GM18873 (cell line): ENCODE results near the gene DEDD2.

Experiments
- ATAC-seq: cut with Tn5 transposase; IDR thresholded peaks from one replicate; pipeline ENCODE4 v1.9.1; 2021; ENCODE audit warnings: mild to moderate bottlenecking, moderate library complexity, moderate number of reproducible peaks; ENCODE audit not compliant: unreplicated experiment, low FRiP score

Gene DEDD2

GRCh38 chr19:42249149-42249750 is 31.8 kb upstream of the DEDD2 start:
- no peak for ATAC-seq

DNA sequence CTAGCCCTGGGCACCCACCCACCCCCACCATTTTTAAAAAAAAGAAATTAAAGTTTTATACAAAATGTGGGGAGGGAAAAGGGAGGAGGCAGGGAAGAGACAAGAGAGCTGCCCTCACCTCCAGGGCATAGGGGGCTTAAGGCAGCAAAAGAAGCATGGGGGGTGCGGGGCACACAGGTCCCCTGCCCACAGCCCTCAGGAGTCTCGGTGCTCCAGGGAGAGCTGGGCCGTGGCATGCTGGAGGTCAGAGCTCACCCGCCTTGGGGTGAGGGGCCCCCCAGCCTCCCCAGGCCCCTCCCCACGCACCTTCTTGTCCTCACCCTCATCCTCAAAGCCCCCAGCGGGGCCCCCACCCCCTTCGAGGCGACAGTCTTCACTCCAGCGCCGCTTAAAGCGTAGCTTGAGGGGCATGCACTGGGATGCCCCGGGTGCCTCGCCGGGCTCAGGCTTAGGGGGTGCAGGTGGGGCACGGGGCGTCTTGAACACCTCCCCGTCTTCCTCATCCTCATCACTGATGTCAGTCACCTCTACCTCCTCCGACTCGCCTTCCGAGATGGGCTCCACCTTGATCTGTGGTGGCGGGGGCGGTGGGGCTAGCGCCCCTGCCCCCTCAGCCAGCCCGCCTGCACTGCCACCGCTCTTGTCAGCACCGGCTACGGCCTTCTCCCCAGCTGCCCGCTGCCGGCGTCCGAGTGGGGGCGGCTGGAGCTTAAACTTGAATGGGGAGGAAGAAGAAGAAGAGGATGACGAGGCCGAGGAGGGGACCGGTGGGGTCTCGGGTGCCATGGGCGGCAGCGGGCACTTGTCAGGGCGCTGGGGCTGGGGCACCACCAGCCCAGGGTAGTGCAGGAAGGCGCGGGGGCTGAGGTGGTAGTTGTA is 31.0 kb upstream of the DEDD2 start:
- ATAC-seq: no peak

GRCh38 chr19:42247640-42248199 is 30.2 kb upstream of the DEDD2 start:
- no peak for ATAC-seq

DNA sequence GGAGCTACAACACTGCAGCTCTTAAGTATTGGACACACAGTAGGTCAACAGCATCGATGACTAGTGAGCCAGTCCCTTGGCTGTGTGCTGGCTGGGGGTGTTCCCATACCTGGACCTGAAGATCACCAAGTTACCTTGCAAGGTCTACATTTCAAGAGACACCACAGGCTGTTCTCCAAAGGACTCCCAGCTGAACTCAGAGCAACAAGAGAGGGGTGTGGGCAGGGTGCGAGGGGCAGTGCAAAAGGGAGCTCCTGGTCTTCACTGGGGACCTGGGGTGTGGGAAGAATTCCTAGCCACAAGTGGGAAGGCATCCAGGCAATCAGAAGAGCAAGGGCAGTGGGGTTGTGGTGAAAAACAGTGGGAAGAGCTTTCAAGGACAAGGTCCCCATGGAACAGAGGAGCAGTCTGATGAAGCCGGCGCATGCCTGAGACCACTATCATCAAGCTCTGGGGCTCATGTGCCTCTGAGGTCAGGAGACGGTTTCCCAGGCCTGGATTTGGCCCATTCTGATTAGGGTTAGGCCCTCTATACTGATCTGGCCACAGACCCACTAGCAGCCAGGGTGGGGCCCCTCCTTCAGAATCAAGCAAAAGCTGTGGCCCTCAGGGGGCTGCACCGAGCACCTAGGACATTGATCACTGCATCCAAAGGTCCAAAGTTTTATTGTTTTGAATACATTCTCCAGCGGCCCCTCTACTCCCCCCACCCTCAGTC is 29.6 kb upstream of the DEDD2 start:
- no peak for ATAC-seq

DNA sequence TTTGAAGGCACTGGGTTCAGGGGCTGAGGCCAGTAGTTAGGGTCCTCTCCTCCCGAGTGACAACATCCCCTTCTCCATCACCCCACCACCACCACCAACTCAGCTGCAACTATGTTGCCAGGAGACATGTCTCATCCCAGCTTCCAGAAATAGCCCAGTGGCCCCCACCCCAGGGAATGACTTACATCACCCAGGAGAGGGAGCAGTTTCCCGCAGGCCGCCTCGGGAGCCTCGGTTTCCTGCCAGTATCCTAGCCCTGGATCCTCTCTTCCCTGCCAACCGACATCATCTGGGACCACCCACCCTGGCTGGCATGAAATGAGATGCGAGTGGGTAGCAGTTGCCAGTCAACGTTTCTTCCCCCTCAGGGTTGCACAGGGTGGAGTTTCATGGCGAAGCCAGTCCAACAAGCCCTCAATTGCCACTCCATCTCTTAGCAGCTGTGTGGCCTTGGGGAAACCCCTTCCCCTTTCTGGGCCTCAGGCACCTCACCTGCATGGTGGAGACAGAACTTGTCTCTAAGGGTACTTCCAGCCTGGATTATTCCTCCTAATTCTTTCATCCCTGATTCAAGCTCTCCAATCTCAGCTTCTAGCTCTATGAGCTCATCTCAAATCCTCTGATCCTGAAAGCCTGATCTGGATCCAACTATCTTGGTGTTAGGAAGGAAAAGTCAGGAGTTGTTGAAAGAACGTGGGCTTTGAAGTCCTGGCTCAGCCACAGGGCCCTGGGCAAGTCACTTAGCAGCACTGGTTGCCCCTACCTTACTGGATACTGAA is 28.9 kb upstream of the DEDD2 start:
- no peak for ATAC-seq

DNA sequence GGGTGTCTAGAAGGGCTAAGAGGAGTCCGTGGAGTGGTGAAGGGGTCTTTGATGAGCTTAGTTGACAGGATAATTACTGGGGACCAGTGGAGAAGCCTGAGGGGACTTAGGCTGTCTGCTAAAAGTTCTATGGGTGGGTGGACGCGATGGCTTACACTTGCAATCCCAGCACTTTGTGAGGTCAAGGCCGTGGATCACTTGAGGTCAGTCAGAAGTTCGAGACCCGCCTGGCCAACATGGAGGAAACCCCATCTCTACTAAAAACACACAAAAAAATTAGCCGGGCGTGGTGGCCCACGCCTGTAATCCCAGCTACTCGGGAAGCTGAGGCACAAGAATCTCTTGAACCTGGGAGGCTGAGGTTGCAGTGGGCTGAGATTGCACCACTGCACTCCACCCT is 27.8 kb upstream of the DEDD2 start:
- no peak for ATAC-seq

DNA sequence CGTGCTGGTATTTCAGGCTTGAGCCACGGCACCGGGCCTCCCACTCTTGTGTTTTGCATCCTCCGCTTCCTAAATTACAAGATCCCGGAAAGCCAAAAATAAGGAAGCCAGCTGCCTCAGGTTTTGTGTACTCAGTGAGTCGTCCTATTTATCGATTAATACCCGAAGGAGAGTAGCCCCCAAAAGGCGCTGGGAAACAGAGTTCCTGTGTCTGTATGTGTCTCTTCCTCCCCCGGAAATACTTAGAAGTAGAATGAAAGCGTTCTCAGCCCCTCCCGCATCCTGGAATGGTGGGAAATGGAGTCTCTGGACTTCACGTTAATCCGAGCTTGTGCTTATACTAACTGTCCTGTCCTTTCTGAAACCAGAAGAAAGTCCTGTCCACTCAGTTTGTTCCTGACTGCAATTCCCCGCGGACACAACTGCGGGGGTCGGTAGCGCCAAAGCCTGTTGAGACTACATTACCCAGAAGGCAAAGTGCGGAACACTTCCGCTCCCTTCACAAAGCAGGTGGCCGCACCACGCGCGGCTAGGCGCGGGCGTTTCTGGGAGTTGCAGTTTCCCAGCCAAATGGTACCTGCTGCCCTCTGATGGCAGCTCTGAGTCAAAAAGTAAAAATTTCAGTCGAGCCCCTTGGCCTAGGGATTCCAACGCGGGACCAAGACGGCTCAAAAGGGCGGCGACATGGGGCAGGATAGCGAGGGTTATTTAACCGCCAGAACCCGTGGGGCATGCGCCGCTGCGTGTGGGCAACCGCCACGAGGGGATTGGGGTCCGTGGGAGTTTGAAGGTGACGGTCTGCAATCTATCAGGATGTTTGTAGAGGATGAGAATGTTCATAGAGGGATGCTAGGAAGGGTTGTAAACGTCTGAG is 27.1 kb upstream of the DEDD2 start:
- peak; percentile 29 for ATAC-seq

DNA sequence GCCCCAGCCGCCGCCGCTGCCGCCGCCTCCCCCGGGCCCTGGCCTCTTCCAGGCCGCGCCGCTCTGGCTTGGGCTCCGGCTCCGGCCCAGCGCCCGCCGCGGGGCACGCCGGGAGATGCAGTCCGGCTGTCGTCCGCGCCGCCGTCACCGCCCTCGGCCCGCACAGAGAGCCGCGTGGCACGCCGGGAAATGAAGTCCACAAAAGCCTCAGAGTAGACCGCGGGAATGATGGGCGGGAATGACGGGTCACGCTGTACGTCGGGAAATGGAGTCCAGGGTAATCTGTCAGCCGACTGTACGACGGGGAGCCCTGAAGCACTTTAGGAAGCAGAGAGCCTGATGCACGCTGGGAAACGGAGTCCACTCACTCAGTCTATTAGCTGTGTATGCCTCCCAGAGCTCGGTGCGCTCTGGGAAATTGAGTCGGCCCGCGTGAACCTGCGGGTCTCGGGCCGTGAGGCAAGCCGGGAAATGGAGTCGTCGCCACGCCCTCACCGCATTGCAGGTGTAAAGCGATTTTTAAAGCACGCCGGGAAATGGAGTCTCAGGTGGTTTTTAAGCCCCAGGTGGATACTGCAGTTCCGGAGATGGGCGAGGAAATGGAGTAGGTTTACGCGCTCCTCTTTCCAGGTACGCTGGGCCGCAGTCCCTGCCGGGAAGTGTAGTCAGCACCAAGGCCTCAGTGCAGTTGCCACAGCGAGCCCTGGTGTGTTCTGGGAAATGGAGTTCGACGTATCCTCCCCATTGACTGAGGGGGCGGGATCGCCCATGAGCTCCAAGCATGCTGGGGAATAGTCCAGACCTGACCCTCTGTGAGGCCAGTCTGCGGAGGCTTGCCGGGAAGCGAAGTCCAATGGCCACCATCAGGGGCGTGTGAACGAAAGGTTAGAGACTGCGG is 25.3 kb upstream of the DEDD2 start, which contains the start of gene GSK3A:
Gene GSK3A (minus strand): TSS at position 91 of the 898 bp plus-strand sequence. CDS start 137 bp downstream, outside the sequence.
- ATAC-seq: peak; percentile 54

GRCh38 chr19:42242069-42242511 is 24.6 kb upstream of the DEDD2 start:
- ATAC-seq: no peak

DNA sequence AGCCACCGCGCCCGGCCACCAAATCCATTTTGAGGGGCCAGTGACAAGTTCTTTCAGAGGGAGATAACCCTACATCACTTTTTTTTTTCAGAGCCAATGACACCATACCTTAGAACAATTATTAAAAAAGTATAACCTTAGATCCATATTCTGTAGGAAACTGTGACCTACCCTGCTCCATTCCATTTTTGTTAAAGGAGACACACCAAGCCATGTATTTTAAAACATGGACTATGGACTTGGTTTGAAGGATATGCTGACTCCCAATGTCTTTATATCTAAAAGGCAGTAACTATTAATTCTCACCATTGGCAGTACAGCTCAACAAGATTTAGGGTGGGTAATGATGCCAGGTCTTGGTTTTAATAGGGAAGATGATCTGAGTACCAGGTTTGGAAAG is 23.8 kb upstream of the DEDD2 start:
- ATAC-seq: no peak

GRCh38 chr19:42239544-42240220 is 22.2 kb upstream of the DEDD2 start:
- ATAC-seq: no peak

GRCh38 chr19:42235181-42235580 is 17.7 kb upstream of the DEDD2 start:
- no peak for ATAC-seq

GRCh38 chr19:42234364-42234763 is 16.9 kb upstream of the DEDD2 start:
- ATAC-seq: no peak

GRCh38 chr19:42233678-42234292 is 16.3 kb upstream of the DEDD2 start:
- no peak for ATAC-seq

- no peak for ATAC-seq
Observed at GRCh38 chr19:42233106-42233505, 15.6 kb upstream of the DEDD2 start.

DNA sequence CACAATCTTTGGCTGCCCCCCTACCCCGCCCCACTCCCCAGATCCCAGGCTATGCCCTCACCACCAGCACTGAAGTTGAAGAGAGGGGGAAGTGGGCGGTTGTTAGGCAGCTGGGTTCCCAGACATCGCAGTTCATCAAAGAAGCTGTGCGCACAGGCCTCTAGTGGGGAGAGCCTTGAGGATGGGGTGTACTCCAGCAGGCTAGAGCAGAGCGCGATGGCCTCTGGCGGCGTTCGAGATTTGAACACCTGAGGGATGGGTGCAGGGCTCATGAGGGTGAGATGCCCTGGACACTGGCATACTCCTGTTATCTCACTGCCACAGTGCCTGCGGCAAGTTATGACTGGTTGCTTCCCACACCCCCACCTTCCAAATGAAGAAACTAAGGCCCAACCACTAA is 15.0 kb upstream of the DEDD2 start:
- no peak for ATAC-seq

- ATAC-seq: no peak
Observed at GRCh38 chr19:42230571-42230970, 13.1 kb upstream of the DEDD2 start.
